Measurements from ENCODE around the gene RUSC2. TPM values are rescaled to one million over a fixed set of nuclear protein-coding genes. Genes with fewer than 3 reads are reported as not detected.
"Not testable (repeated sequence)": the region's sequence is repeated elsewhere in the genome, so short reads cannot be mapped to it uniquely, and the experiment has no call there.

RUSC2 gene
- total RNA-seq, 2 experiments from 2014 or later, result not detected

DNA sequence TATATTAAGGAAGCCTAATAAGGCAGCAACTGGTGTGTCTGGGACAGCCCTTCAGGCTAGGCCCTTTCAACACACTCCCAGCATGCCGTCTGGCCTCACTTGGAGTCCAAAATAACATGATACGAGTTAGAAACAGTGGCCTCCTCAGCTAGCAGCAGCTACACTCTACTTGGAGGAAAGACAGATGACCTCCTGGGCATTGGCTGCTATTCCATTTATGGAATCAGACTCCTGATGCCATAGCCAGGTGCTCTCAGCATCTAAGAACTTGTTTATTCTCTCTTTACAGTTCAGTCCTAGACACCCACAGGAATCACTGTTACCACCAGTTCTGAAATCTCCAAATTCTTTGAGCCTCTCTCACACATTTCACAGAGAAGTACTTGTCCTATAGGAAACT lies 31.8 kb downstream of the RUSC2 start:
- Histone ChIP-seq H3K4me3 (ENCODE audit: low read depth, low read length, poor library complexity, severe bottlenecking) (no peak overlapping the region), H4K20me1 (ENCODE audit: insufficient read depth, low read length) (no peaks in the 10 kb centered on the region), H3K36me3 (ENCODE audit: insufficient read depth, low read length) (no peaks in the 10 kb centered on the region), H3K4me2 (ENCODE audit: low read length) (no peak overlapping the region), H3K79me2 (ENCODE audit: insufficient read depth, low read depth, low read length) (no peaks in the 10 kb centered on the region), H3K9me3 (ENCODE audit: low read length) (no peaks in the 10 kb centered on the region), H2AFZ (ENCODE audit: low read length) (no peak overlapping the region), H3K27ac (ENCODE audit: low read depth, low read length, poor library complexity, severe bottlenecking) (no peak overlapping the region), H3K9me2 (ENCODE audit: insufficient read depth, low read length) (no peaks in the 10 kb centered on the region), H3K4me1 (ENCODE audit: insufficient read depth, low read length, poor library complexity, severe bottlenecking) (no peaks in the 10 kb centered on the region)
- no peak for DNase-seq (ENCODE audit: low spot score)
- ChIA-PET CTCF (ENCODE audit: unreplicated experiment) (no interaction called here), POLR2A (interaction anchor here (0.6 kb wide), 2 partner anchors 11 to 251 kb away, joined by 3 to 4 read pairs; no protein-coding TSS in a partner anchor)
- intact Hi-C loops (cut with micrococcal nuclease; ENCODE audit: unreplicated experiment), result no loop called here
- BruUV-seq (replicated peaks), result no TSS peak
- TF ChIP-seq, protein P1, sequence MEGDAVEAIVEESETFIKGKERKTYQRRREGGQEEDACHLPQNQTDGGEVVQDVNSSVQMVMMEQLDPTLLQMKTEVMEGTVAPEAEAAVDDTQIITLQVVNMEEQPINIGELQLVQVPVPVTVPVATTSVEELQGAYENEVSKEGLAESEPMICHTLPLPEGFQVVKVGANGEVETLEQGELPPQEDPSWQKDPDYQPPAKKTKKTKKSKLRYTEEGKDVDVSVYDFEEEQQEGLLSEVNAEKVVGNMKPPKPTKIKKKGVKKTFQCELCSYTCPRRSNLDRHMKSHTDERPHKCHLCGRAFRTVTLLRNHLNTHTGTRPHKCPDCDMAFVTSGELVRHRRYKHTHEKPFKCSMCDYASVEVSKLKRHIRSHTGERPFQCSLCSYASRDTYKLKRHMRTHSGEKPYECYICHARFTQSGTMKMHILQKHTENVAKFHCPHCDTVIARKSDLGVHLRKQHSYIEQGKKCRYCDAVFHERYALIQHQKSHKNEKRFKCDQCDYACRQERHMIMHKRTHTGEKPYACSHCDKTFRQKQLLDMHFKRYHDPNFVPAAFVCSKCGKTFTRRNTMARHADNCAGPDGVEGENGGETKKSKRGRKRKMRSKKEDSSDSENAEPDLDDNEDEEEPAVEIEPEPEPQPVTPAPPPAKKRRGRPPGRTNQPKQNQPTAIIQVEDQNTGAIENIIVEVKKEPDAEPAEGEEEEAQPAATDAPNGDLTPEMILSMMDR (conservative IDR thresholded peaks at IDR 0.05; ENCODE audit: low read length), result no peak
- TF ChIP-seq EZH2phosphoT487 (IDR thresholded peaks at IDR 0.05; ENCODE audit: borderline replicate concordance, low read depth, low read length), result no peak

DNA sequence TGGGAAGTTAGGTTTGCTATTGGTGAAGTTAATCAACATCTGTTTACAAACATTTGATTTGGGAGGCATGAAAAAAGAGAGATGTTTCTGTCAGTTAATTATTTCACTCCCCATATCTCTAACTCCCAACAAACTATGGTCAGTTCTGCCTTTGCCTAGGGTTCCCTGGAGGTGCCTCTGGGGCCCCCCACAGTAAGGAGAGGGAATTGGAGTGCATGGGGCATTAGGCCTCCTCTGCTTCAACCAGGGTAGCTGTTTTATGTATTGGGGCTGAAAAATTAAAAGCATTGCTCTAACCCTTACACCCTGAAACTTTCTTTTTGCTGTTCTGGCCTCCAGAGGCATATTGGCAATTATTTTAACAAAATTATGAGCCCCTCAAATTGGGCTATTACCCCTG lies 32.3 kb downstream of the RUSC2 start:
- TF ChIP-seq, protein P1 (conservative IDR thresholded peaks at IDR 0.05; ENCODE audit: low read length), result peak; percentile 33
- TF ChIP-seq EZH2phosphoT487 (IDR thresholded peaks at IDR 0.05; ENCODE audit: borderline replicate concordance, low read depth, low read length), result no peak
- no peaks in the 10 kb centered on the region for H3K9me3 ChIP-seq (ENCODE audit: low read length)
- intact Hi-C loops (cut with micrococcal nuclease; ENCODE audit: unreplicated experiment), result no loop called here
- H3K79me2 ChIP-seq (ENCODE audit: insufficient read depth, low read depth, low read length), result no peaks in the 10 kb centered on the region
- no peaks in the 10 kb centered on the region for H4K20me1 ChIP-seq (ENCODE audit: insufficient read depth, low read length)
- H3K4me3 ChIP-seq (ENCODE audit: low read depth, low read length, poor library complexity, severe bottlenecking), result no peak overlapping the region
- no peaks in the 10 kb centered on the region for H3K4me1 ChIP-seq (ENCODE audit: insufficient read depth, low read length, poor library complexity, severe bottlenecking)
- no peaks in the 10 kb centered on the region for H3K36me3 ChIP-seq (ENCODE audit: insufficient read depth, low read length)
- H3K4me2 ChIP-seq (ENCODE audit: low read length), result no peak overlapping the region
- ChIA-PET POLR2A (interaction anchor here (0.6 to 1.1 kb wide), 2 partner anchors 17 to 251 kb away, joined by 3 to 4 read pairs; no protein-coding TSS in a partner anchor), CTCF (ENCODE audit: unreplicated experiment) (no interaction called here)
- no peaks in the 10 kb centered on the region for H3K9me2 ChIP-seq (ENCODE audit: insufficient read depth, low read length)
- no peak overlapping the region for H2AFZ ChIP-seq (ENCODE audit: low read length)
- DNase-seq (ENCODE audit: low spot score), result no peak
- no TSS peak for BruUV-seq (replicated peaks)
- H3K27ac ChIP-seq (ENCODE audit: low read depth, low read length, poor library complexity, severe bottlenecking), result no peak overlapping the region

DNA sequence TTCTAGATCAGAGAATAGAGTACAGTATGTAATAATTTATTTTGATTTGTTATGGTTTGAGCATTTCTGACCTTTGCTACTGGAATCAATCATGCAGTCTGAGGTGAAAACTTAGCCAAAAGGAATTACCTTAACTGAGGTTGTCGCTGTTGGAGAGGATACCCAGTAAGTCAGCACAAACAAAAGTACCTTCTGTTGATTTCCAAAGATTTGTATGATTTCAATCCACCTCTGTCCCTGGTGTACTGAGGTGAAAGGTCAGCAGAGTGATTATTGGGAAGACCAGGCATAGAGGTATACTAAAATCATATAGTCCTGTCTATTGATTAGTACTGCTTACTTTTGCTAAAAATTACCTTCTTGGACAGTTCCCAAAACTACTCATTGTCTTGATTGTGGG lies 32.8 kb downstream of the RUSC2 start:
- Histone ChIP-seq H3K4me2 (ENCODE audit: low read length) (no peak overlapping the region), H3K4me1 (ENCODE audit: insufficient read depth, low read length, poor library complexity, severe bottlenecking) (no peaks in the 10 kb centered on the region), H3K4me3 (ENCODE audit: low read depth, low read length, poor library complexity, severe bottlenecking) (no peak overlapping the region), H3K9me3 (ENCODE audit: low read length) (no peaks in the 10 kb centered on the region), H4K20me1 (ENCODE audit: insufficient read depth, low read length) (no peaks in the 10 kb centered on the region), H2AFZ (ENCODE audit: low read length) (no peak overlapping the region), H3K79me2 (ENCODE audit: insufficient read depth, low read depth, low read length) (no peaks in the 10 kb centered on the region), H3K36me3 (ENCODE audit: insufficient read depth, low read length) (no peaks in the 10 kb centered on the region), H3K27ac (ENCODE audit: low read depth, low read length, poor library complexity, severe bottlenecking) (no peak overlapping the region), H3K9me2 (ENCODE audit: insufficient read depth, low read length) (no peaks in the 10 kb centered on the region)
- ChIA-PET CTCF (ENCODE audit: unreplicated experiment) (no interaction called here), POLR2A (interaction anchor here (0.6 to 1.1 kb wide), 2 partner anchors 16 to 250 kb away, joined by 3 to 4 read pairs; no protein-coding TSS in a partner anchor)
- no peak for TF ChIP-seq EZH2phosphoT487 (IDR thresholded peaks at IDR 0.05; ENCODE audit: borderline replicate concordance, low read depth, low read length)
- TF ChIP-seq, protein P1 (conservative IDR thresholded peaks at IDR 0.05; ENCODE audit: low read length), result no peak
- no peak for DNase-seq (ENCODE audit: low spot score)
- intact Hi-C loops (cut with micrococcal nuclease; ENCODE audit: unreplicated experiment), result no loop called here
- BruUV-seq (replicated peaks), result no TSS peak

DNA sequence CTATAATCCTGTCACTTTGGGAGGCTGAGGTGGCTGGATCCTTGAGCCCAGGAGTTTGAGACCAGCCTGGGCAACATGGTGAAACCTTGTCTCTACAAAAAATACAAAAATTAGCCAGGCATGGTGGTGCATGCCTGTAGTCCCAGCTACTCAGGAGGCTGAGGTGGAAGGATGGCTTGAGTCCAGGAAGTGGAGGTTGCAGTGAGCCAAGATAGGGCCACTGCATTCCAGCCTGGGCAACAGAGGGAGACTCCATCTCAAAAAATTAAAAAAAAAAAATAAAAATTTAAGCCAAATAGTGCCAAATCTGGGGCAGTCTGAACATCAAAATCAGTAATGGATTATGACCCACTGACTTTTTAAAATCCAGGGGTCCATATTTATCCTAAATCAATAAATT lies 33.6 kb downstream of the RUSC2 start:
- H3K9me2 ChIP-seq (ENCODE audit: insufficient read depth, low read length); H3K4me1 ChIP-seq (ENCODE audit: insufficient read depth, low read length, poor library complexity, severe bottlenecking); H2AFZ ChIP-seq (ENCODE audit: low read length); BruUV-seq (replicated peaks); H3K4me2 ChIP-seq (ENCODE audit: low read length); DNase-seq (ENCODE audit: low spot score); H3K79me2 ChIP-seq (ENCODE audit: insufficient read depth, low read depth, low read length); H3K36me3 ChIP-seq (ENCODE audit: insufficient read depth, low read length); CTCF ChIA-PET (ENCODE audit: unreplicated experiment); H3K27ac ChIP-seq (ENCODE audit: low read depth, low read length, poor library complexity, severe bottlenecking); H3K4me3 ChIP-seq (ENCODE audit: low read depth, low read length, poor library complexity, severe bottlenecking); H4K20me1 ChIP-seq (ENCODE audit: insufficient read depth, low read length); H3K9me3 ChIP-seq (ENCODE audit: low read length); intact Hi-C loops (cut with micrococcal nuclease; ENCODE audit: unreplicated experiment): not testable (repeated sequence)
- POLR2A ChIA-PET, result interaction anchor here (0.6 to 1.1 kb wide), 2 partner anchors 15 to 21 kb away, joined by 3 read pairs; no protein-coding TSS in a partner anchor

Measured in OCI-LY7 (cell line).